Frontal cortex (tissue), 4 donors: ENCODE results near the gene IGF2BP2. TPM values are rescaled to one million over a fixed set of nuclear protein-coding genes. Genes with fewer than 3 reads are reported as not detected.

Experiments used
- DNase-seq, 2 donors: peaks; one replicate each; pipeline ENCODE4 v3.0.0; 2012; ENCODE audit warnings: low spot score in 2 of 2
- FAIRE-seq: peaks from 2 replicates; lab custom pipeline; 2012; peaks lifted over from hg19 to GRCh38; lab: Jason Lieb, UNC
- total RNA-seq: library from RNA; depleted of rRNA; stranded (reverse); fragments of >200 nt; gene quantifications from one replicate; pipeline ENCODE4 v1.2.3, GENCODE V29; 2014
- donor health status: control.
- donor health status: control.
- donor health status: control.

Gene IGF2BP2
- total RNA-seq, 1 donor from 2014 or later, result 20.0 TPM

DNA sequence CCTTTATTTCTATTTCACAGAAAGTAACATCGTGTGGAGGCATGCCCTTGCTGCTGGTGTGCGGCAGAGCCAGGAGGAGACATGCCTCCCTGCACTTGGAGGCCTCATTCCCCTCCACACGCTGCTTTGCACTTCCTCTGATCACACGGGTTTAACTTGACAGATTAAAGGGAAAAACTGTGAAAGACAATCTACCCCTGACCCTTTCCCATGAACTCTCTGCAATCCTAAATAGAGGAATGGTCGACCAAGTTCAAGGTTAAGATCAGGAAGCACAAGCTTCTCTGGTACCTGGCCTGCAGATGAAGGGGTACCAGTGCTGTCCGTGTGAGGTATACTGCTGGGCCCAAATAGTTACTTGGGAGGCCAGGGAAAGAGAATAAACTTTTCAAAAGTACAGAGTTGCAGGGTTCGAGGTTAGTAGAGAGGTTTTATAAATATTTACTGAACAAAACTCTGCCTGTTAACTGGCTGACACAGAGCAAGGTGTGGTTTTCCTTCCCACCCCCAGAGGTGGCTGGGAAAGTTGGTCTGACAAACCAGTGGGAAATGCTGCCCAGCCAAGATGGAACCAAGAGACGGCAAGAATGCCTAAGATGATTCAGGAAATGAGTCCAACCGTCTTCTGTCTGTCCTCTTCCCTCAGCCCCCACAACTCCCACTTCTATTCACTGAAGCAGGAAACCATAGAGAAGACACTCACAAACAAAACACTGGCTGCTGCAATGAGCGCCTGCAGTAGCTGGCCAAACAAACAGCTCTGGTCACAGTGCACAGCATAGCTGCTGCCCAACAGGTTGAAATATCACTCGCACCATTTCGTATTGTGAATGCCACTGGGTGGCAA lies 79.6 kb downstream of the IGF2BP2 start:
- no peak for FAIRE-seq
- DNase-seq, result no peak

DNA sequence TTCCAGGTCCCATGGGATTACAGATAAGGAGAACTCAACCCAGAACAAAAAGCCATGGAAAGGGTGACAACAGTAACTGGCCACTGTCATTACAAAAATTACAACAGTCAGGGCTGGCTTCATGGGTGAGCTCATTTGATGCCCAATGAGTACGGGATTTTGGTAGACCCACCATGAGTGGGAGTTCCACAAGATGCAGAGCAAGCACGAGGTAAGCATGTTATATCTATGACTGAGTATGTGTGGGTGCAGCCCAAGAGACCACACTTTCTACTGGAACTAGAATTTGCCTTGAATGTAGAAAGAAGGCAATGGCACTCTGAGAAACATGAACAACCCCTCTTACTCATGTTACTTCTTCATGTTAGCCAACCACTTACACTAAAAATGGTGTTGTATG lies 83.3 kb downstream of the IGF2BP2 start:
- DNase-seq (no peak), FAIRE-seq (no peak)

DNA sequence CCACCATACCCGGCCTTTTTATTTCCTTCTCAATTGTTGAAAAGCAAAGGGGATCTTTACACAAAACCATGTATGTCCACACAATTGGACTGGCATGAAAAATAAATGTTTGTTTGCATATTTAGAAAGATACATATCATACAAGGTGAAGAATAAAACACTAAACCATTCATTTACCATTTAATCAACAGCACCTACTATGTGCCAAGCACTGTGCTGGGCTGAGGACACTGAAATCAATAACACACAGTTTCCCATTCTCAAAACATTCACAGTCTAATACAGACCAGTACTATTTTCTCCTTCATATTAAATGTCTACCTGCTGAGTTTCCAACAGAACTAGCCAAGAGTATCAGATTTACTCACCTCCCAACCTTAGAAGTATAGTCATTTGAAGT lies 84.7 kb downstream of the IGF2BP2 start:
- FAIRE-seq, result no peak
- DNase-seq, result no peak

DNA sequence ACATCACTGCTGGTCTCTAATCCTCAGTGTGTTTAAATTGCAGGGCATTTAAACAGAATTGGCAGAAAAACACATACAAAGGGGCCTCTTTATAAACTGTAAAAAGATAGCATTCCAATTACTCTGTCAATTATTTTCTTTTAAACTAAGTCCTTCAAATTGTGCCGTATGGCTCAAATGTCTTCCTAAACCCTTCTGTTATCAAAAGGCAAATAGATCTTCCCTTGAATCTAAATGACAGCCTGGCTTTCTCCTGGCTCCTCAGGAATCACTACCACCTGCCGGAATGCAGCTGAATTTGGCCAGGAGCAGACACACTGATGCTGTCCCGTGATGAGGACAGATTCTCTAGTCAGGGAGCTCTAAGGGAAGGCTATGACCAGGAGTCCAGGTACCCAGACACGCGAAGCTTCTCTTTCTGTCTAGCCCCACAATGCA lies 85.6 kb downstream of the IGF2BP2 start:
- FAIRE-seq, result no peak

DNA sequence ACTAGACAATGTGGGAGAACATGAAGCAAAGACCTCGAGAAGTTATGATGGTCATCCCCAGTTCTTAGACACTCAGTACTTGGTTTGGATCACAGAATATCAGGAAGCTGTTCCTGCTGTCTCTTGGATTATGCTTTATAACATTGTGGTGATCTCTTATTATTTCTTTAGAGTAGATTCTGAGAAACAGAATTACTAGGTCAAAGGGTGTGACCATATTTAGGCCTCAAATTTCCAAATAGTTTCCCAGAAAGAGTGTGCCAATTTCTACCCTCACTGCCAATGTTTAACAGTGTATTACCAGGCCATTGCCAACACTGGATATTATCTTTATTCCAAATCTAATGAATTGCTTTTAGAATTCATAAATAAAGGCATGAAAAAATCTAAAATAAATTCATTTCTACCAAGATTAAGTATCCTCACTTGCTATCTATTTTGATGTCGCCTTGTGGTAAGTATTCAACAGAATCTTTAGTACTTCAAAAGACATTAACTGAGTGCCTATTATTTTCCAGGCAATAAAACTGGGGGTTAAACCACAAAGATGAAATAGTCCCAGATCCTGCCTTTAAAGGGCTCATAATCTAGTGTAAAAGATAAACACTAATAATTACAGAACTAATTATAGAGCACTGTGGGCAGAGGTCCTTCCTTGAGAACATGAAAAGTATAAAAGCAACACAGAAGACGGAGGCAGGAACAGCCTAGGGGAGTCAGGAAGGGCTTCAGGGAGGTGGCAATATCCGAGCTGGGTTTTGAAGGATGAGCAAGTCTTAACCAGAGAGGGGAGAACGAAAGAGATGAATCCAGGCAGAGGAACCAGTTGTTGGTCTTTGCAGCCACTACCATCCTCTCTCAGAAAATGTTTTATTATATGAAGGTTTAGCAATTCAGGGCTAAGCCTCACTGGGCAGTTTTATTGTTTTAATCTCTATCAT lies 86.8 kb downstream of the IGF2BP2 start:
- FAIRE-seq, result no peak
- no peak for DNase-seq

More for the DNA sequence above, 85.6 kb downstream of the IGF2BP2 start:
- no peak for DNase-seq

DNA sequence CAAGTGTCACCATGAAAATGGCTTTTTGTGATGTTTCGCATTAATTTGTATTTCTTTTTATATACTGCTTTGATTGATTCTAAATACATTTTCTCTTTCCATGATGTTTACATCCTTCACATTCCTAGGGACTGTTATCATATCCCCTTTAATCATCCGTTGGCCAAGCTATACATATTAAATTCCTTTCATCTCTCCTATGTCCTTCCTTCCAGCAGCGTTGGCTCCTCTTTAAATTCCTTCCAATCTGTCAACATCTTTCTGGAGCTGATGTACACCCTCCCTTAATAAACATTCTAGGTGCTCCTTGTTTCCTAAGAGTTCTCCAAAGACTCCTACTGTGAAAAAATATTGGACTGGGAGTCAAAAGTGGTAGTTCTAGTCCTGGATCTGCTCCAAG lies 87.8 kb downstream of the IGF2BP2 start:
- DNase-seq, result no peak
- FAIRE-seq, result no peak

DNA sequence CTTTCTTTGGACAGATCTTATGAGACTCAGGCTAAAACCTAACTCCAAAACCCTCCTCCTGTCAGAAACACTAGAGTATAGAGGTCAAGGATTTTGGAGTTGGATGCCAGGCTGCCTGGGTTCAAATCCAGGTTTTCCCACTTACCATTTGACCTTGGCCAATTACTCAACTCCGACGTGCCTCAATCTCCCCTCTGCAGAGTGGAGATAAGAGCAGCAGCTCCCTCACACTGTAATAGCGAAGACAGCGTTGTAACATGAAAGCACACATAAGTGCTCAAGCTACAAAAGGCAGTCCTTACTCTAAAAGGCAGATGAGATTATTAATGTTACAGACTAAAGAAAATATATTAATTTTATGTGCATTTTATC lies 90.1 kb downstream of the IGF2BP2 start:
- DNase-seq (no peak), FAIRE-seq (no peak)

DNA sequence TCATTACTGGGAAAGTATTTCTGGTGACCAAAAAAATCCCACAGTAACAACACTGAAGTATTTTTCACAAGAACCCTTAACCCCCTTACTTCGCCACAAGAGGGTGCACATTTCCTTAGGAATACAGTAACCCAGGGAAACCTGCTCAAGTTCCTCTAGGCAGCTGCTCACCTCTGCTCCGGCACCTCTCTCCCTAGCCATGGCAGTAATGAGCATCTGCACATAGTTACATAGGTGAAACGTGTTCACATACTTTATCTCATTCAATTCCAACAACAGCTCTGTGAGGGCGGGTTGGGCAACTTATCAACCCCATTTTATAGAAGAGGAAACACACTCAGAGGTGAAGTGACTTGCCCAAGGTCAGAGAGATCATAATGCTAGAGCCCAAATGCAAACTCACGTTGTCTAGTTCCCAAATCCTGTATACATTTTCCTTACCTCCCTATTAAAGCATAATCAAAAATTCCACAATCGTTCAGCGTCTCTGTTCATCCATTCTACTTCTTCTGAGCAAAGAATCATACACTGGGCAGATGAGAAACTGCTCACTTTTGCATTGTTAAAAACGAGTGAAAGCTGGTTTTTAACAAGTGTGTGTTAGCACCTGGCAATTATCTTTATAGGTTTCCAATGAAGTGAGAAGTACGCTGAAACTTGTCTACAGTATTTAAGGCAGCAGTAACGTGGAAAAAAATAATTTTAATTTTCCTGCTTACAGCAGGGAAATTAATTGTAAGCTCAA lies 90.7 kb downstream of the IGF2BP2 start:
- FAIRE-seq (no peak), DNase-seq (peak in 1 of 2 donors; percentile 39)

DNA sequence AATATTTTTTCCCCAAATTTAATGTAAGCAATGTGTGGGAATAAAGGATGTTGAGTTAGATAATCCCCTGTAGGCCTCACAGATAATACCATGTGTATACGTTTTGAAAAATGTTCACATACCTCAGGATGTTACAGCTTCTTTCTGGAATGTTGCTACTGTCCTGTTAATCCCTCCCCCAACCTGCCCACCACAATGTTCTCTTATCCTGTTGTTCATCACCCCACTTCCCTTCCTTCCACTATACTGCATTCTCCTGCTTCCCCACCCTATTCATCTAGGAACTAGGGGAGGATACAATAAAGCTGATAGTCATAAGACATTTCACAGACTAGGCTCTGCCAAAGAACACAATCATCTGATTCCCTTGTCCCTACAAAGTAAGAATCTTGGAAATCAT lies 92.1 kb downstream of the IGF2BP2 start:
- DNase-seq (no peak), FAIRE-seq (no peak)

DNA sequence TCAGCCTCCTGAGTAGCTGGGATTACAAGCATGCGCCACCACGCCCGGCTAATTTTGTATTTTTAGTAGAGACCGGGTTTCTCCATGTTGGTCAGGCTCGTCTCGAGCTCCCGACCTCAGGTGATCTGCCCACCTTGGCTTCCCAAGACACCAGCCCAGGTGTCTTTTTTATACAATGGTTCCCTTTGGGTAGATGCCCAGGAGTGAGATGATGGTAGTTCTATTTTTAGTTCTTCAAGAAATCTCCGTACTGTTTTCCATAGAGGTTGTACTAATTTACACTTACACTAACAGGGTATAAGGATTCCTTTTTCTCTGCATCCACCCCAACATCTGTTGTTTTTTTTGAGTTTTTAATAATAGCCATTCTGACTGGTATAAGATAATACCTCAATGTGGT lies 94.3 kb downstream of the IGF2BP2 start:
- no peak for FAIRE-seq
- no peak for DNase-seq

DNA sequence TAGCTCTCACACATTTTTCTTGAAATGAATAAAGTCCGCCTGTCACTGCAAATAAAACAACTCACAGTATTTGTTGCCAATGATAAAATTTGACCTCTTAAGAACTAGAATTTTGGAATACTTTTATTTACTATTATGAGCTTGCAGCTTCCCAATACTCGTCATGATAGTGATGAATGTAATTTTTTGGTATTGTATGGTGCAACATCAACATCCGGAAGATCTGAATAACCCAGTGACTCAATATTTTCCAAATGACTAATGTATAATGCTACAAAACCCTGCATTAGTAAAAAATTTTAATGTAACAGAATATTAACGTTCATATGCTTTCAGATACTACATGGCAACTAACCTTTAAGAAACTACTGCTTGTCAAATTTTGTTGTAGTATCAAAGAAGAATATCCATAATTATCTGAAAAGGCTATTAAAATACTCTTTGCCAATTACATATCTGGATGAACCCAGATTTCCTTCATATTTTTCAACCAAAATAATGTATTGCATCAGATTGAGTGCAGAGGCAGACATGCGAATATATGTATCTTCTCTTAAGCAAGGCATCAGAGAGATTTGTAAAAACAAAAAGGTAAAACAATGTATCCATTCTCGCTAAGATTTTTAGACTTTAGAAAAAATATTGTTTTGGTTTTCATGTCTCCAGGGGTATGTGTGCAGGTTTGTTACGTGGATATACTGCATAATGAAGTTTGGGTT lies 95.3 kb downstream of the IGF2BP2 start:
- DNase-seq, result no peak

DNA sequence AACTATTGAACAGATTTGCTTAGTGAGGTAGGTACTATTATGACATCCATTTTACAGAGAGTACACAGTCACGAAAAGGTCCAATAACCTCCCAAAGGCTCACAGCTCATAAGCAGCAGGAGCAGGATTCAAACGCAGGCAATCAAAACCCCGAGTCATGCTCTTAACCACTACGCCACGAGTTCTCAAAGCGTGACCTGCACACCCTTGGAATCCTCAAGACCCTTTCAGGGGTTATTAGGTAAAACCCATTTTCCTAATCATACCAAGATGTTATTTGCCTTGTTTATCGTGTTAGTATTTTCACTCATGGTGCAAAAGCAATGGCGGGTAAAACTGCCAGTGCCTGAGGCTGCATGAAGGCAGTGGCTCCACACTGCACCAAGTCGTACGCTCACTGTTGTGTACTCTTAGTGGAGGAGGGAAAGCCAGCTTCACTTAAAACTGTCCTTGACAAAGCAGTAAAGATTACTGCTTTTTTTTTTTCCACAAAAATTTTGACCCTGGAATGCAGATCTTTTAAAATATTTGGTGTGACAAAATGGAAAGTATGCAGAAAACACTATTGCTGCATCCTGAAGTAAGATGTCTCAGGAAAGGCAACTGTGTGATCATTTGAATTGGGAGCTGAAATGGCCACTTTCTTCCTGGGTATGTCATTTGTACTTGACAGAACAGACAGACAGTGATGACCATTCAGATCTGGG lies 96.1 kb downstream of the IGF2BP2 start:
- no peak for DNase-seq
- FAIRE-seq, result no peak

More for the DNA sequence above, 95.3 kb downstream of the IGF2BP2 start:
- FAIRE-seq, result no peak

DNA sequence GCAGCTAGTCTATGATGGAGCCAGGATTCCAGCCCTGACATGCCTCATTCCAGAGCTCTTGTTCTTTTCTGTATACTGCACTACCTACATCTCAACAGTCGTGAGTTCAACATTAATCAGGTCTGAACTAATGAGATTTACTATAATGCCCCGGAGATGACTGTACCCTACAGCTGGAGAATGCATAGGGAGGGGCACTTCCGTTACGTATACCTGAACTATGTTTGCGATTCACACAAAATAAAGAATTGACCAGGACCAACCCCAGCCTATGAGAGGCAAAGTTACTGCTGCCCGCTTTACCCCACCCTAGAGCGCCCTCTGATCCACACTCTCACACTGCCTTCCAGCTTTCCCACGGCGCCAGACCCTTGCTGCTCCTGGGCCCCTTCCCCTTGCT lies 97.0 kb downstream of the IGF2BP2 start:
- DNase-seq, result no peak
- FAIRE-seq, result no peak

DNA sequence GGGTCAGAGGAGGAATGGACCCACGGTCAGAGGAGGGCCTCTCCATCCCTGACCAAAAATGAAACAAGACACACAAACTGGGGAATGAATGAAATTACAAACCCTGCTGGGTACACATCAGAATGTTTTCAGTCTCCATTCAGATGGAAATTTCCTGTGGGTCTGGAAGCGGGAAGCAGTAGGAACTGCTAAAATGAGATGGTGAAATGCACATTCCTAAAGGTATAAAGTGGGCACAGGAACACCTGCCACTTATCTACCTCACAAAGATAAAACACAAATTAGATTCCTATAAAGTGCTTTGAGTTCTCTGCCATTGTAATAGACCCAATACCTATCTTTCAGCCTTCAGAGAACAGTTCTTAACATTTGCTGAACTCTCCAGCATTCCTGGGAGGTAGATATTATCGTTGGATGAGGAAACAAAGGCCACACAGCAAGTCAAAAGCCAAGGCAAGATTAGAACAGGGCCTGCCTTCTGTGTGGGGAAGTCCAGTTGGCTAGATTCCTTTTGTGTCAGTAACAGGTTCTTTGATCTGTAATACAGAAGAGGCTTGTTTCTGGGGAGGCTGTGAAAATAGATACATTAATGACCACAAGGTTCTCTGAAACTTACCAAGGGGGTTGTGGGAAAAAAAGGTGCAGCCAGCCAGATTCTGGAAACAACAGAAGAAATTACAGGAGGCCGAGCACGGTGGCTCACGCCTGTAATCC lies 98.4 kb downstream of the IGF2BP2 start:
- no peak for DNase-seq
- no peak for FAIRE-seq

DNA sequence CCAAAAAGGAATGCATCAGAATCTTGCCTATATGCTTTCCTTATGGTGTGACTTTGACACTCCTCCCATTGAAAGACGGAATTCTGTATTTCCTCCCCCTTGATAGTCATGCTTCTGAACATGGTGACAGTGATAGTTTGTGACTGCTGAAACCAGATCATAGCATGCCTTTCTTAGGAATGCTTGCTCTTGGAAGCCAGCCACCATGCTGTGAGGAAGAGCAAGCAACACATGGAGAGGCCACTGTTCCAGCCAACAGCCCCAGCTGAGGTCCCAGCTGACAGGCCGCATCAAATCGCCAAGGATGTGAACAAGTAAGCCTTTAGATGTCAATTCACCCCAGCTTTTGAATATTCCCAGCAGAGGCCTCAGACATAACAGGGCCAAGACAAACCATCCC lies 100.1 kb downstream of the IGF2BP2 start:
- FAIRE-seq, result no peak
- no peak for DNase-seq

DNA sequence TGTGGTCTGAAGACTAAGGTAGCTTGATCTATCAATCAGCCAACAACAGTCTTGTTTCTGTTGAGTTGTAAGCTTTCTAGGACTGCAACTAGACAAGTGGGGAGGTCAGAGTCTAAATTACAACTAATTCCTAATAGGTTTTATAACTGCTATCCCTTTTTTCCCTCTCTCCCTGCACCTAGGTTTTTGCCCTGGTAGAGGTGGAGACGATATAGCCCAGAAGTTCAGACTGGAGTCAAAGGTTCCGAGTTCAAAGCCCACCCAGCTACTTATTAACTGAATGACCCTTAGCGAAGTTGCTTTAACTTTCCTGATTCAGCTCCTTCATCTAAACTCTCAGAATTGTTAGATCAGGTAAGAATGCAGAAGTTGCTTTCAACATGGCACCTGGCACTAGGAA lies 100.6 kb downstream of the IGF2BP2 start:
- FAIRE-seq (no peak), DNase-seq (no peak)

DNA sequence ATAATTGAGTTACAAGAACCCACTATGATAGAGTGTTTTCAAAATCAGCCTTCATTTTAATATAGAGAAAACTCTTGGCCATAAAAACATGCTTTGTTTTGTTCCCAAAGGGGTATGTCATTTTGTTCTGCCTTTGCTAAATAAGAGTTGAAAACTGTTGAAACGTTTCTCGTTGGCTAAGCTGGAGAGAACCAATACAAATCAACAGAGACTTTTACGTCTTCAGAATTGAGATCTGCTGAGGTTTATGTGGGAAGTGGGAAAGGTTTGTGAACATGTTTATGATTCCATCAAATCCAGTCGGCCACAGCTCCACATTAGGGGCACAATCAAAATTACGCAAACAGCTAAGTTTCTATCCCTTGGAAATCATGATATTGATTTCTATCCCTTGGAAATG lies 102.0 kb downstream of the IGF2BP2 start:
- no peak for DNase-seq
- no peak for FAIRE-seq

DNA sequence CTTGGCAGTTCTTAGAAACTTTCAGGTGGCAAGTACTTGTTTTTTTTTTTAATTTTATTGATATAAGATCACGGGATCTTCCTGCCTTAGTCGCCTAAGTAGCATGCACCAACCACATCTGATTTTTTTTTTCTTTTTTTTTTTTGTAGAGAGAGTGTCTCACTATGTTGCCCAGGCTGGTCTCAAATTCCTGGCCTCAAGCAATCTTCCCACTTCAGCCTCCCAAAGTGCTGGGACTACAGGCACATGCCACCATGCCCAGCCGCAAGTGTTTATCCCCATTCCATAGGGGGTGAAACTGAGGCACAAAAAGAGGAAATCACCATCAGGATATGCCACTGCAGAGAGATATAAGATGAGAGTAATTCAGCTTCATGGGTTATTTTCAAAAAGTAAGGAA lies 102.9 kb downstream of the IGF2BP2 start:
- DNase-seq, result no peak
- no peak for FAIRE-seq
